ENCODE results near the gene CMSS1.

Gene CMSS1

GRCh38 chr3:99799422-99799821, 18.2 kb upstream of the CMSS1 start:
- H3K36me3 ChIP-seq (ENCODE audit: insufficient read depth, low read length) = no peaks in the 10 kb centered on the region
- H3K27me3 ChIP-seq (ENCODE audit: insufficient read depth, low read length, poor library complexity, severe bottlenecking) = no peaks in the 10 kb centered on the region
- TF ChIP-seq EZH2phosphoT487 (IDR thresholded peaks at IDR 0.05; ENCODE audit: borderline replicate concordance) (no peak), CTCF (conservative IDR thresholded peaks at IDR 0.05; ENCODE audit: low read length) (no peak)
- H3K4me2 ChIP-seq (ENCODE audit: low read depth, low read length, poor library complexity, severe bottlenecking) = no peak overlapping the region
- no peaks in the 10 kb centered on the region for H3K9me2 ChIP-seq (replicated peaks; ENCODE audit: low read depth, low read length)
- no peaks in the 10 kb centered on the region for H3K79me2 ChIP-seq (ENCODE audit: insufficient read depth, low read length)
- H2AFZ ChIP-seq (ENCODE audit: low read length) = no peak overlapping the region
- H3K9ac ChIP-seq (ENCODE audit: low read depth, low read length, poor library complexity, severe bottlenecking) = no peak overlapping the region
- H4K20me1 ChIP-seq (ENCODE audit: insufficient read depth, low read length, poor library complexity, severe bottlenecking) = no peaks in the 10 kb centered on the region
- H3K4me1 ChIP-seq (ENCODE audit: insufficient read depth, low read length, poor library complexity, severe bottlenecking) = no peaks in the 10 kb centered on the region
- H3F3A ChIP-seq (ENCODE audit: low read depth) = no peaks in the 10 kb centered on the region
- no peaks in the 10 kb centered on the region for H3K9me3 ChIP-seq (ENCODE audit: insufficient read depth, low read depth, low read length)
- no peak overlapping the region for H3K4me3 ChIP-seq (ENCODE audit: low read length, poor library complexity, severe bottlenecking)

- Histone ChIP-seq H2AFZ (ENCODE audit: low read length) (no peak overlapping the region), H3K9me2 (replicated peaks; ENCODE audit: low read depth, low read length) (no peaks in the 10 kb centered on the region), H3K36me3 (ENCODE audit: insufficient read depth, low read length) (no peaks in the 10 kb centered on the region), H3F3A (ENCODE audit: low read depth) (no peaks in the 10 kb centered on the region), H3K4me1 (ENCODE audit: insufficient read depth, low read length, poor library complexity, severe bottlenecking) (no peaks in the 10 kb centered on the region), H3K9me3 (ENCODE audit: insufficient read depth, low read depth, low read length) (peaks cover 12% of the 10 kb centered on the region; the same call in 1 of the 2 replicates), H3K4me3 (ENCODE audit: low read length, poor library complexity, severe bottlenecking) (no peak overlapping the region), H4K20me1 (ENCODE audit: insufficient read depth, low read length, poor library complexity, severe bottlenecking) (no peaks in the 10 kb centered on the region), H3K9ac (ENCODE audit: low read depth, low read length, poor library complexity, severe bottlenecking) (no peak overlapping the region), H3K4me2 (ENCODE audit: low read depth, low read length, poor library complexity, severe bottlenecking) (no peak overlapping the region), H3K79me2 (ENCODE audit: insufficient read depth, low read length) (no peaks in the 10 kb centered on the region), H3K27me3 (ENCODE audit: insufficient read depth, low read length, poor library complexity, severe bottlenecking) (no peaks in the 10 kb centered on the region)
- TF ChIP-seq EZH2phosphoT487 (IDR thresholded peaks at IDR 0.05; ENCODE audit: borderline replicate concordance) (no peak), CTCF (conservative IDR thresholded peaks at IDR 0.05; ENCODE audit: low read length) (no peak)
Observed at GRCh38 chr3:99803297-99803696, 14.4 kb upstream of the CMSS1 start.

GRCh38 chr3:99805160-99805559, 12.5 kb upstream of the CMSS1 start:
- Histone ChIP-seq H3K4me3 (ENCODE audit: low read length, poor library complexity, severe bottlenecking) (no peak overlapping the region), H3F3A (ENCODE audit: low read depth) (no peaks in the 10 kb centered on the region), H3K9me2 (replicated peaks; ENCODE audit: low read depth, low read length) (no peaks in the 10 kb centered on the region), H3K4me2 (ENCODE audit: low read depth, low read length, poor library complexity, severe bottlenecking) (no peak overlapping the region), H3K36me3 (ENCODE audit: insufficient read depth, low read length) (no peaks in the 10 kb centered on the region), H3K79me2 (ENCODE audit: insufficient read depth, low read length) (no peaks in the 10 kb centered on the region), H2AFZ (ENCODE audit: low read length) (no peak overlapping the region), H3K27me3 (ENCODE audit: insufficient read depth, low read length, poor library complexity, severe bottlenecking) (no peaks in the 10 kb centered on the region), H3K4me1 (ENCODE audit: insufficient read depth, low read length, poor library complexity, severe bottlenecking) (no peaks in the 10 kb centered on the region), H3K9ac (ENCODE audit: low read depth, low read length, poor library complexity, severe bottlenecking) (no peak overlapping the region), H4K20me1 (ENCODE audit: insufficient read depth, low read length, poor library complexity, severe bottlenecking) (no peaks in the 10 kb centered on the region), H3K9me3 (ENCODE audit: insufficient read depth, low read depth, low read length) (peaks cover 12% of the 10 kb centered on the region; the same call in 1 of the 2 replicates)
- no peak for TF ChIP-seq CTCF (conservative IDR thresholded peaks at IDR 0.05; ENCODE audit: low read length)
- no peak for TF ChIP-seq EZH2phosphoT487 (IDR thresholded peaks at IDR 0.05; ENCODE audit: borderline replicate concordance)

All from Loucy (cell line).